Measurements from ENCODE around the gene CACTIN.

The CACTIN gene

GRCh38 chr19:3605770-3606169 lies 20.8 kb downstream of the CACTIN start:
- H3K27ac ChIP-seq: no peak overlapping the region
- no peaks in the 10 kb centered on the region for H3K36me3 ChIP-seq
- H3K9me3 ChIP-seq (ENCODE audit: severe bottlenecking): no peaks in the 10 kb centered on the region
- H3K4me3 ChIP-seq (ENCODE audit: low read depth, low read length): peak overlapping the region; percentile 55
- DNase-seq: no peak
- no peaks in the 10 kb centered on the region for H3K27me3 ChIP-seq (ENCODE audit: insufficient read depth, low read depth, severe bottlenecking)
- TF ChIP-seq CTCF (IDR thresholded peaks at IDR 0.05; ENCODE audit: low read depth, low read length): no peak

GRCh38 chr19:3605361-3605760 lies 21.2 kb downstream of the CACTIN start:
- Histone ChIP-seq H3K36me3 (no peaks in the 10 kb centered on the region), H3K27ac (no peak overlapping the region), H3K9me3 (ENCODE audit: severe bottlenecking) (no peaks in the 10 kb centered on the region), H3K27me3 (ENCODE audit: insufficient read depth, low read depth, severe bottlenecking) (no peaks in the 10 kb centered on the region), H3K4me3 (ENCODE audit: low read depth, low read length) (no peak overlapping the region)
- no peak for TF ChIP-seq CTCF (IDR thresholded peaks at IDR 0.05; ENCODE audit: low read depth, low read length)
- no peak for DNase-seq

GRCh38 chr19:3604987-3605343 lies 21.6 kb downstream of the CACTIN start:
- no peak for DNase-seq

GRCh38 chr19:3604227-3604986 lies 22.2 kb downstream of the CACTIN start:
- Histone ChIP-seq H3K27me3 (ENCODE audit: insufficient read depth, low read depth, severe bottlenecking) (no peaks in the 10 kb centered on the region), H3K36me3 (no peaks in the 10 kb centered on the region), H3K27ac (no peak overlapping the region), H3K9me3 (ENCODE audit: severe bottlenecking) (no peaks in the 10 kb centered on the region), H3K4me3 (ENCODE audit: low read depth, low read length) (no peak overlapping the region)
- no peak for TF ChIP-seq CTCF (IDR thresholded peaks at IDR 0.05; ENCODE audit: low read depth, low read length)
- no peak for DNase-seq

More at GRCh38 chr19:3604987-3605343, 21.6 kb downstream of the CACTIN start:
- Histone ChIP-seq H3K4me3 (ENCODE audit: low read depth, low read length) (no peak overlapping the region), H3K27me3 (ENCODE audit: insufficient read depth, low read depth, severe bottlenecking) (no peaks in the 10 kb centered on the region), H3K36me3 (no peaks in the 10 kb centered on the region), H3K27ac (no peak overlapping the region), H3K9me3 (ENCODE audit: severe bottlenecking) (no peaks in the 10 kb centered on the region)
- no peak for TF ChIP-seq CTCF (IDR thresholded peaks at IDR 0.05; ENCODE audit: low read depth, low read length)

- no peaks in the 10 kb centered on the region for H3K9me3 ChIP-seq (ENCODE audit: severe bottlenecking)
- H3K36me3 ChIP-seq: no peaks in the 10 kb centered on the region
- no peak overlapping the region for H3K4me3 ChIP-seq (ENCODE audit: low read depth, low read length)
- no peaks in the 10 kb centered on the region for H3K27me3 ChIP-seq (ENCODE audit: insufficient read depth, low read depth, severe bottlenecking)
- no peak for DNase-seq
- TF ChIP-seq CTCF (IDR thresholded peaks at IDR 0.05; ENCODE audit: low read depth, low read length): no peak
- no peak overlapping the region for H3K27ac ChIP-seq
Observed at GRCh38 chr19:3603121-3603811, 23.3 kb downstream of the CACTIN start.
